Activated CD8-positive, alpha-beta memory T cell treated with anti-CD3 and anti-CD28 coated beads, Interleukin-2, amount 50 U/mL, for 1 hour (primary cell): ENCODE results near the gene SMIM33.
"Not testable (repeated sequence)": the region's sequence is repeated elsewhere in the genome, so short reads cannot be mapped to it uniquely, and the experiment has no call there.

Experiments used
- DNase-seq: peaks from one replicate; pipeline ENCODE4 v3.0.0-alpha.2; 2020; ENCODE audit errors: extremely low read depth

Gene SMIM33

GRCh38 chr5:139482050-139482889 lies 11.5 kb downstream of the SMIM33 start, which contains the start of gene STING1:
Gene STING1, minus strand, starts transcription at chr5:139482758. Its CDS starts 1,054 bp downstream, at chr5:139481704.
- DNase-seq: no peak

GRCh38 chr5:139482890-139483208 lies 12.0 kb downstream of the SMIM33 start:
- not testable (repeated sequence) for DNase-seq

GRCh38 chr5:139486201-139486600 lies 15.4 kb downstream of the SMIM33 start:
- no peak for DNase-seq

- DNase-seq: no peak
These were observed 17.5 kb downstream of the SMIM33 start for GRCh38 chr5:139488260-139488659.

GRCh38 chr5:139492700-139493192 lies 21.9 kb downstream of the SMIM33 start:
- no peak for DNase-seq

- no peak for DNase-seq
These were observed 23.5 kb downstream of the SMIM33 start for GRCh38 chr5:139494256-139494655.

- no peak for DNase-seq
These were observed 24.0 kb downstream of the SMIM33 start for GRCh38 chr5:139494832-139495231.

GRCh38 chr5:139495638-139496435 lies 25.0 kb downstream of the SMIM33 start:
- DNase-seq: no peak

- no peak for DNase-seq
These were observed 30.6 kb downstream of the SMIM33 start for GRCh38 chr5:139501381-139501780.

- DNase-seq: not testable (repeated sequence)
These were observed 32.4 kb downstream of the SMIM33 start for GRCh38 chr5:139503036-139503817.

GRCh38 chr5:139503879-139504278 lies 33.1 kb downstream of the SMIM33 start:
- DNase-seq: not testable (repeated sequence)

- not testable (repeated sequence) for DNase-seq
These were observed 33.9 kb downstream of the SMIM33 start for GRCh38 chr5:139504722-139505121.

GRCh38 chr5:139512786-139513390 lies 42.1 kb downstream of the SMIM33 start:
- no peak for DNase-seq

GRCh38 chr5:139513434-139513833 lies 42.6 kb downstream of the SMIM33 start:
- DNase-seq: peak; percentile 51

- DNase-seq: no peak
These were observed 43.2 kb downstream of the SMIM33 start for GRCh38 chr5:139513852-139514485.

GRCh38 chr5:139514486-139514856 lies 43.7 kb downstream of the SMIM33 start:
- DNase-seq: no peak

- DNase-seq: peak; percentile 55
These were observed 47.1 kb downstream of the SMIM33 start for GRCh38 chr5:139517683-139518564.
